GM23338 (cell line): ENCODE results near the gene PXDN.

Source experiments
- CREB1 ChIP-seq: fragments of 250-450 bp; sonication (Bioruptor Pico); IDR thresholded peaks from 2 replicates; pipeline ENCODE4 v1.5.0; 2020; ENCODE audit warnings: low read depth, mild to moderate bottlenecking, moderate library complexity
- EZH2 ChIP-seq: fragments of 200-600 bp; sonication (generic); IDR thresholded peaks from one replicate; pipeline ENCODE4 v1.8.0; 2017; ENCODE audit warnings: antibody characterized with exemption, mild to moderate bottlenecking, low read depth; ENCODE audit not compliant: unreplicated experiment
- EZH2phosphoT487 ChIP-seq: fragments of 200-600 bp; sonication (generic); IDR thresholded peaks from one replicate; pipeline ENCODE4 v1.8.1; 2018; ENCODE audit warnings: antibody characterized with exemption; ENCODE audit not compliant: unreplicated experiment
- JUNB ChIP-seq: IDR thresholded peaks from one replicate; pipeline ENCODE4 v1.6.1; 2016; ENCODE audit warnings: antibody characterized with exemption; ENCODE audit not compliant: unreplicated experiment
- NANOG ChIP-seq: IDR thresholded peaks from 2 replicates; pipeline ENCODE4 v1.6.1; 2016; ENCODE audit warnings: antibody characterized with exemption, borderline replicate concordance
- POLR2AphosphoS5 ChIP-seq: IDR thresholded peaks from 2 replicates; pipeline ENCODE4 v1.6.1; 2016; ENCODE audit warnings: antibody characterized with exemption, low read depth
- STAT1 ChIP-seq: IDR thresholded peaks from one replicate; pipeline ENCODE4 v1.6.1; 2016; ENCODE audit warnings: antibody characterized with exemption; ENCODE audit not compliant: unreplicated experiment
- ZNF114 ChIP-seq: fragments of 250-450 bp; sonication (Bioruptor Pico); IDR thresholded peaks from 2 replicates; pipeline ENCODE4 v1.5.0; 2020; ENCODE audit warnings: mild to moderate bottlenecking, moderate library complexity
- ZNF331 ChIP-seq: fragments of 250-450 bp; sonication (Bioruptor Pico); IDR thresholded peaks from 2 replicates; pipeline ENCODE4 v1.5.0; 2020; ENCODE audit warnings: low read depth, mild to moderate bottlenecking, moderate library complexity
- TF ChIP-seq, protein P1 (sequence below), 2 experiments: fragments of 200-600 bp in 1 of 2; sonication (generic) in 1 of 2; conservative IDR thresholded peaks; 2 replicates each; pipeline versions ENCODE4 v1.5.1 to v1.6.1; 2016 to 2017; ENCODE audit warnings: antibody characterized with exemption in 2 of 2, low read depth in 2 of 2, mild to moderate bottlenecking in 2 of 2, moderate library complexity in 1 of 2
- TF ChIP-seq, protein P2 (sequence below): IDR thresholded peaks from 2 replicates; pipeline ENCODE4 v1.6.1; 2016; ENCODE audit warnings: antibody characterized with exemption
- TF ChIP-seq, protein P3 (sequence below): IDR thresholded peaks from one replicate; pipeline ENCODE4 v1.6.1; 2018; ENCODE audit warnings: antibody characterized with exemption; ENCODE audit not compliant: unreplicated experiment
- TF ChIP-seq, protein P4 (sequence below): fragments of 250-450 bp; sonication (Bioruptor Pico); IDR thresholded peaks from 2 replicates; pipeline ENCODE4 v1.5.0; 2020; ENCODE audit warnings: mild to moderate bottlenecking, moderate library complexity

DNA sequence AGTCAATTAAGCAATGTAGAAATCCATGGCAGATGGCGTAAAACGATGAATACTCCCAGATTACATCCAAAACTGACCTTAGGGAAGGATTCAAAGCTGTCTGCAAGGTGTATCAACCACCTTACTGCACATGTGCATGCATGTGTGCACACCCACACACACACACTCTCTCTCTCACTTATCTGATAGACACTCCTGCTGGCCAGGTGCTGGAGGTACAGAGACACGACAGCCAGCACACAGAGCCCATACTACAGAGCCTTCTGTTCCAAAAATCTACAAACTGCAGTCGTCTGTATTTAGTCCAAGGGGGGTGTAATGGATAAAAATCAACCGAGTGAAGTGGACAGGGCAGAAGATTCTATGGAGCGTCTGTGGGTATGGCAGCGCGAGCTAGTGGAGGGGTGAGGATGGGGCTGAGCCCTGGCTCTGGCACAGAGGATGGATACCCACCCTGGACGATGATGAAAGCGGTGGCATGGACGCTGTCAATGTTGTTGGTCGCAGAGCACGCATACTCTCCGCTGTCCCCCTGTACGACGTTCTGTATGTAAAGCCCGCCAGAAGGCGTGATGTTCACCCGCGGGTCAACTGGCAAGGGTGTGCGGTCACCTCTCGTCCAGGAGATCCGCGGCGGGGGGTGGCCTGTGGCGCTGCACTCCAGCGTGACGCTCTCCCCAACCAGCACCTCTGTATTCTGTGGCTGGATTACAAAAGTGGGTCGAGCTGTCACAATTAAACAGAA, 78.4 kb downstream of the PXDN start:
- TF ChIP-seq, protein P1, sequence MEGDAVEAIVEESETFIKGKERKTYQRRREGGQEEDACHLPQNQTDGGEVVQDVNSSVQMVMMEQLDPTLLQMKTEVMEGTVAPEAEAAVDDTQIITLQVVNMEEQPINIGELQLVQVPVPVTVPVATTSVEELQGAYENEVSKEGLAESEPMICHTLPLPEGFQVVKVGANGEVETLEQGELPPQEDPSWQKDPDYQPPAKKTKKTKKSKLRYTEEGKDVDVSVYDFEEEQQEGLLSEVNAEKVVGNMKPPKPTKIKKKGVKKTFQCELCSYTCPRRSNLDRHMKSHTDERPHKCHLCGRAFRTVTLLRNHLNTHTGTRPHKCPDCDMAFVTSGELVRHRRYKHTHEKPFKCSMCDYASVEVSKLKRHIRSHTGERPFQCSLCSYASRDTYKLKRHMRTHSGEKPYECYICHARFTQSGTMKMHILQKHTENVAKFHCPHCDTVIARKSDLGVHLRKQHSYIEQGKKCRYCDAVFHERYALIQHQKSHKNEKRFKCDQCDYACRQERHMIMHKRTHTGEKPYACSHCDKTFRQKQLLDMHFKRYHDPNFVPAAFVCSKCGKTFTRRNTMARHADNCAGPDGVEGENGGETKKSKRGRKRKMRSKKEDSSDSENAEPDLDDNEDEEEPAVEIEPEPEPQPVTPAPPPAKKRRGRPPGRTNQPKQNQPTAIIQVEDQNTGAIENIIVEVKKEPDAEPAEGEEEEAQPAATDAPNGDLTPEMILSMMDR (conservative IDR thresholded peaks at IDR 0.05; ENCODE audit: low read depth in 2 of 2) = no peak
- TF ChIP-seq EZH2 (no peak), POLR2AphosphoS5 (no peak), CREB1 (CRISPR knock-in tag) (no peak), EZH2phosphoT487 (no peak), NANOG (no peak), JUNB (no peak), STAT1 (no peak), ZNF331 (CRISPR knock-in tag) (no peak), ZNF114 (CRISPR knock-in tag) (no peak)
- TF ChIP-seq, protein P2, sequence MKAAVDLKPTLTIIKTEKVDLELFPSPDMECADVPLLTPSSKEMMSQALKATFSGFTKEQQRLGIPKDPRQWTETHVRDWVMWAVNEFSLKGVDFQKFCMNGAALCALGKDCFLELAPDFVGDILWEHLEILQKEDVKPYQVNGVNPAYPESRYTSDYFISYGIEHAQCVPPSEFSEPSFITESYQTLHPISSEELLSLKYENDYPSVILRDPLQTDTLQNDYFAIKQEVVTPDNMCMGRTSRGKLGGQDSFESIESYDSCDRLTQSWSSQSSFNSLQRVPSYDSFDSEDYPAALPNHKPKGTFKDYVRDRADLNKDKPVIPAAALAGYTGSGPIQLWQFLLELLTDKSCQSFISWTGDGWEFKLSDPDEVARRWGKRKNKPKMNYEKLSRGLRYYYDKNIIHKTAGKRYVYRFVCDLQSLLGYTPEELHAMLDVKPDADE = no peak
- TF ChIP-seq, protein P3, sequence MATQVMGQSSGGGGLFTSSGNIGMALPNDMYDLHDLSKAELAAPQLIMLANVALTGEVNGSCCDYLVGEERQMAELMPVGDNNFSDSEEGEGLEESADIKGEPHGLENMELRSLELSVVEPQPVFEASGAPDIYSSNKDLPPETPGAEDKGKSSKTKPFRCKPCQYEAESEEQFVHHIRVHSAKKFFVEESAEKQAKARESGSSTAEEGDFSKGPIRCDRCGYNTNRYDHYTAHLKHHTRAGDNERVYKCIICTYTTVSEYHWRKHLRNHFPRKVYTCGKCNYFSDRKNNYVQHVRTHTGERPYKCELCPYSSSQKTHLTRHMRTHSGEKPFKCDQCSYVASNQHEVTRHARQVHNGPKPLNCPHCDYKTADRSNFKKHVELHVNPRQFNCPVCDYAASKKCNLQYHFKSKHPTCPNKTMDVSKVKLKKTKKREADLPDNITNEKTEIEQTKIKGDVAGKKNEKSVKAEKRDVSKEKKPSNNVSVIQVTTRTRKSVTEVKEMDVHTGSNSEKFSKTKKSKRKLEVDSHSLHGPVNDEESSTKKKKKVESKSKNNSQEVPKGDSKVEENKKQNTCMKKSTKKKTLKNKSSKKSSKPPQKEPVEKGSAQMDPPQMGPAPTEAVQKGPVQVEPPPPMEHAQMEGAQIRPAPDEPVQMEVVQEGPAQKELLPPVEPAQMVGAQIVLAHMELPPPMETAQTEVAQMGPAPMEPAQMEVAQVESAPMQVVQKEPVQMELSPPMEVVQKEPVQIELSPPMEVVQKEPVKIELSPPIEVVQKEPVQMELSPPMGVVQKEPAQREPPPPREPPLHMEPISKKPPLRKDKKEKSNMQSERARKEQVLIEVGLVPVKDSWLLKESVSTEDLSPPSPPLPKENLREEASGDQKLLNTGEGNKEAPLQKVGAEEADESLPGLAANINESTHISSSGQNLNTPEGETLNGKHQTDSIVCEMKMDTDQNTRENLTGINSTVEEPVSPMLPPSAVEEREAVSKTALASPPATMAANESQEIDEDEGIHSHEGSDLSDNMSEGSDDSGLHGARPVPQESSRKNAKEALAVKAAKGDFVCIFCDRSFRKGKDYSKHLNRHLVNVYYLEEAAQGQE = no peak
- TF ChIP-seq, protein P4, sequence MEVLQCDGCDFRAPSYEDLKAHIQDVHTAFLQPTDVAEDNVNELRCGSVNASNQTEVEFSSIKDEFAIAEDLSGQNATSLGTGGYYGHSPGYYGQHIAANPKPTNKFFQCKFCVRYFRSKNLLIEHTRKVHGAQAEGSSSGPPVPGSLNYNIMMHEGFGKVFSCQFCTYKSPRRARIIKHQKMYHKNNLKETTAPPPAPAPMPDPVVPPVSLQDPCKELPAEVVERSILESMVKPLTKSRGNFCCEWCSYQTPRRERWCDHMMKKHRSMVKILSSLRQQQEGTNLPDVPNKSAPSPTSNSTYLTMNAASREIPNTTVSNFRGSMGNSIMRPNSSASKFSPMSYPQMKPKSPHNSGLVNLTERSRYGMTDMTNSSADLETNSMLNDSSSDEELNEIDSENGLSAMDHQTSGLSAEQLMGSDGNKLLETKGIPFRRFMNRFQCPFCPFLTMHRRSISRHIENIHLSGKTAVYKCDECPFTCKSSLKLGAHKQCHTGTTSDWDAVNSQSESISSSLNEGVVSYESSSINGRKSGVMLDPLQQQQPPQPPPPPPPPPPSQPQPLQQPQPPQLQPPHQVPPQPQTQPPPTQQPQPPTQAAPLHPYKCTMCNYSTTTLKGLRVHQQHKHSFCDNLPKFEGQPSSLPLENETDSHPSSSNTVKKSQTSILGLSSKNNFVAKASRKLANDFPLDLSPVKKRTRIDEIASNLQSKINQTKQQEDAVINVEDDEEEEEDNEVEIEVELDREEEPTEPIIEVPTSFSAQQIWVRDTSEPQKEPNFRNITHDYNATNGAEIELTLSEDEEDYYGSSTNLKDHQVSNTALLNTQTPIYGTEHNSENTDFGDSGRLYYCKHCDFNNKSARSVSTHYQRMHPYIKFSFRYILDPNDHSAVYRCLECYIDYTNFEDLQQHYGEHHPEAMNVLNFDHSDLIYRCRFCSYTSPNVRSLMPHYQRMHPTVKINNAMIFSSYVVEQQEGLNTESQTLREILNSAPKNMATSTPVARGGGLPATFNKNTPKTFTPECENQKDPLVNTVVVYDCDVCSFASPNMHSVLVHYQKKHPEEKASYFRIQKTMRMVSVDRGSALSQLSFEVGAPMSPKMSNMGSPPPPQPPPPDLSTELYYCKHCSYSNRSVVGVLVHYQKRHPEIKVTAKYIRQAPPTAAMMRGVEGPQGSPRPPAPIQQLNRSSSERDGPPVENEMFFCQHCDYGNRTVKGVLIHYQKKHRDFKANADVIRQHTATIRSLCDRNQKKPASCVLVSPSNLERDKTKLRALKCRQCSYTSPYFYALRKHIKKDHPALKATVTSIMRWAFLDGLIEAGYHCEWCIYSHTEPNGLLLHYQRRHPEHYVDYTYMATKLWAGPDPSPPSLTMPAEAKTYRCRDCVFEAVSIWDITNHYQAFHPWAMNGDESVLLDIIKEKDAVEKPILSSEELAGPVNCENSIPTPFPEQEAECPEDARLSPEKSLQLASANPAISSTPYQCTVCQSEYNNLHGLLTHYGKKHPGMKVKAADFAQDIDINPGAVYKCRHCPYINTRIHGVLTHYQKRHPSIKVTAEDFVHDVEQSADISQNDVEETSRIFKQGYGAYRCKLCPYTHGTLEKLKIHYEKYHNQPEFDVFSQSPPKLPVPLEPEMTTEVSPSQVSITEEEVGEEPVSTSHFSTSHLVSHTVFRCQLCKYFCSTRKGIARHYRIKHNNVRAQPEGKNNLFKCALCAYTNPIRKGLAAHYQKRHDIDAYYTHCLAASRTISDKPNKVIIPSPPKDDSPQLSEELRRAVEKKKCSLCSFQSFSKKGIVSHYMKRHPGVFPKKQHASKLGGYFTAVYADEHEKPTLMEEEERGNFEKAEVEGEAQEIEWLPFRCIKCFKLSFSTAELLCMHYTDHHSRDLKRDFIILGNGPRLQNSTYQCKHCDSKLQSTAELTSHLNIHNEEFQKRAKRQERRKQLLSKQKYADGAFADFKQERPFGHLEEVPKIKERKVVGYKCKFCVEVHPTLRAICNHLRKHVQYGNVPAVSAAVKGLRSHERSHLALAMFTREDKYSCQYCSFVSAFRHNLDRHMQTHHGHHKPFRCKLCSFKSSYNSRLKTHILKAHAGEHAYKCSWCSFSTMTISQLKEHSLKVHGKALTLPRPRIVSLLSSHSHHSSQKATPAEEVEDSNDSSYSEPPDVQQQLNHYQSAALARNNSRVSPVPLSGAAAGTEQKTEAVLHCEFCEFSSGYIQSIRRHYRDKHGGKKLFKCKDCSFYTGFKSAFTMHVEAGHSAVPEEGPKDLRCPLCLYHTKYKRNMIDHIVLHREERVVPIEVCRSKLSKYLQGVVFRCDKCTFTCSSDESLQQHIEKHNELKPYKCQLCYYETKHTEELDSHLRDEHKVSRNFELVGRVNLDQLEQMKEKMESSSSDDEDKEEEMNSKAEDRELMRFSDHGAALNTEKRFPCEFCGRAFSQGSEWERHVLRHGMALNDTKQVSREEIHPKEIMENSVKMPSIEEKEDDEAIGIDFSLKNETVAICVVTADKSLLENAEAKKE (CRISPR knock-in tag) = no peak
